Suppressor macrophage treated with lipopolysaccharide for 1 hour (primary cell): Measurements from ENCODE around the gene AKR1C4.
"Not testable (repeated sequence)": the region's sequence is repeated elsewhere in the genome, so short reads cannot be mapped to it uniquely, and the experiment has no call there.

Source experiments
- DNase-seq, 3 donors: peaks; one replicate each; pipeline ENCODE4 v3.0.0-alpha.2; 2020 to 2022

The AKR1C4 gene

DNA sequence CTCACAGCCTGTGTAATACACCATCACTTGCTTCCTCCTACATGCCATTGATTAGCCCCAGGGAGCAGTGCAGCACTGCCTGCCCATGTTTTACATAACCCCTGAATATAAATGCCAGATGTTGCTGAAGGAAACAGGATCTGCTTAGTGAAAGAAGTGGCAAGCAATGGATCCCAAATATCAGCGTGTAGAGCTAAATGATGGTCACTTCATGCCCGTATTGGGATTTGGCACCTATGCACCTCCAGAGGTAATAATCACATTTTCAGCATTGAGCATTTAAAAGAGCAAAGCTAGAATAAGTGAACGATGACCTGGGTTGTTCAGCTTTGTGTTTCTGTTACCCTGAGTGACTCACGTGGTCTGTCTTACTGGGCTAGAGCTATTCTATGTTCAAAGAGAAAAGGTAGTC lies at the start of gene AKR1C4:
Gene AKR1C4, plus strand, starts transcription at position 136 of the 412 bp plus-strand sequence. Its CDS starts 31 bp downstream, at position 167.
- no peak for DNase-seq

DNA sequence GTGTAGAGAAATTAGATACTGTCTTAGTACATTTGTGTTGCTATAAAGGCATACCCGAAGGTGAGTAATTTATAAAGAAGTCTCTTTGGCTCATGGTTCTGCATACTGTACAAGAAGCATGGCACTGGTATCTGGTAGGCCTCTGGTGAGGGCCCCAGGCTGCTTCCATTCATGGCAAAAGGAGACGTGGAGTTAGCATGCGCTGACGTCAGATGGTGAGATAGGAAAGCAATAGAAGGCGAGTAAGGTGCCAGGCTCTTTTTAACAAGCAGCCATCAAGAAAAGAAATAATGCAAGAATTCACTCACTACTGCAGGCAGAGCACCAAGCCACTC lies 49.8 kb upstream of the AKR1C4 start:
- DNase-seq = no peak

DNA sequence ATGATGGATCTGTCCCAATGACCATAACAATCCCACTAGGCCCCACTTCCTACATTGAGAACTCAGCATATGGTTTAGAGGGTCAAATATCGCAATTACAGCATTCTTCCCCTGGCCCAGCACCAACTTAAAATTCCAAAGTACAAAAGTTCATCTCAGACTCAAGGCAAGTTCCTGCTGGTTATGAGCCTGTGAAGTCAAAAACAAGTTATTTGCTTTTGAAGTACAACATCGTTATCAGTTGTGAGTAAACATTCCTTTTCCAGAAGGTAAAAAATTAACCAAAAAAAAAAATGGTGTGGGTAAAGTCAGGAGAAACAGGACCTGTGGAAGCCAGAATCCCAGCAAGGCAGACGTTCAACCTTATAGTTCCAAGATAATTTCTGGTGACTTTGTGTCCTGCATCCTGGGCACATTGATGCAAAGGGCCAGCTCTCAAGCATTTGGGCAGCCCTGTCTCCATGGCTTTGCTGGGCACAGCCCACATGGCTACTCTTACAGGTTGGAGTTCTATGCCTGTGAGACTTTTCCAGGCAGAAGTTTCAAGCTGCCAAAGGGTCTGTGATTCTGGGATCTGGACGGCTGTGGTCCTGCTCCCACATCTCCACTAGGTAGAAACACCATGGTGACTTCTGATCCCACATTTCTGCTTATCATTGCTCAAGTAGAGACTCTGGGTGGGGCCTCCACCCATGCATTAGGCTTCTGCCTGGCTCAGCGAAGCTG lies 49.2 kb upstream of the AKR1C4 start:
- DNase-seq = no peak

DNA sequence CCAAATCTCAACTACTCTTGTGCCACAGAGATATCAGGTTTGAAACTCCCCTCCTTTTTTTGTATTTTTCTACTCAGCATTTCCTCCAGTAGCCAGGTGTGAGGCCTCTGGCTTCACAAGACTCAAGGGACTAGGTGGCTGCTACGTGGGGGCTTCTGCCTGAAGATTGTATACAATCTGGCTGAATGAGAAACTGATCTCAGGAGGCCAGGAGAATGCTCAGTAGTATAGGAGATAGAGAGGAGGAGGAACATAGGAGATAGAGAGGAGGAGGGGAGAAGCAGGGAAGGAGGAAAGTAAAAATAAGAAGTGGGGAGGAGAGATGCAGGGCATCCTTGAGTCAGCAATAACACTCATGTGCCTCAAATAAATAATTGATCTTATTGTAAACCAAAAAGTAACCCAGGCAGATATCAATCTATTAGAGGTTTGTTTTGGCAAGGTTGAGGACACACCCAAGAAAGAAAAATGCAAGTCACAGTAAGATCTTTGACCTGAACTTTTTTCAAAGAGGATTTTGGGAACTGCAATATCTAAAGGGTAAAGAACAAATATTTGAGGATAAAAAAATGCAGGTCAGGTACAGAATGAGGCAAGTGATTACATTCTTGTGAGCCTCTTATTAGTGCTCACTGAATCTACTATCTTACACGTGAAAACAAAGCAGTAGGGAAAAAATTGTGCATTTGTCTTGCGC lies 48.5 kb upstream of the AKR1C4 start:
- DNase-seq = no peak

DNA sequence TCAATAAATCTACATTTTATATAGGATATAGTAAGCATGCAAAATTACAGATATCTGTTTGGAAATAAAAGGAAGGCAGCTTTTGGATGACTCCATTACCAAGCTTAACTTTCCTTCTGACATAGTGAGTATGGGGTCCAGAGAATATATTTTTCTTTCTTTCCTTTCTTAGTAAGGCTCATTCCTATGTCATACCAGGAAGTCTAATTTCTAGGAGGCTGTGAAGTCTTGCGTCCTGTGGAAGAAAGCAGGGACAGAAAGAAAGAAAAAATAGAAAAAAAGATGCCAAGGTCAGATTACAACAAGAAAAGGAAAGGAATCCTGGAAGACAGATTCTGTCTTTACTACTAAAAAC lies 48.0 kb upstream of the AKR1C4 start:
- no peak for DNase-seq

DNA sequence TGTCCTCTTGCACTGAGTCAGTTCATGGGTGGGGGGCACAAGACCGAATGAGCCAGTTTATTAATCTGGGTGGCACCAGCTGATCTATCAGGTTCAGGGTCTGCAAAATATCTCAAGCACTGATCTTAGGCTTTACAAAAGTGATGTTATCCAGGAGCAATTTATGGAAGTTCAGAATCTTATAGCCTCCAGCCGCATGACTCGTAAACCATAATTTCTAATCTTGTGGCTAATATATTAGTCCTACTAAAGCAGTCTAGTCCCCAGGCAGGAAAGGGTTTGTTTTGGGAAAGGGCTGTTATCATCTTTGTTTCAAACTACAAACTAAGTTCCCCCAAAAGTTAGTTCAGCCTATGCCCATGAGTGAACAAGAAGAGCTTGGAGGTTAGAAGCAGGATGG lies 45.6 kb upstream of the AKR1C4 start:
- no peak for DNase-seq

DNA sequence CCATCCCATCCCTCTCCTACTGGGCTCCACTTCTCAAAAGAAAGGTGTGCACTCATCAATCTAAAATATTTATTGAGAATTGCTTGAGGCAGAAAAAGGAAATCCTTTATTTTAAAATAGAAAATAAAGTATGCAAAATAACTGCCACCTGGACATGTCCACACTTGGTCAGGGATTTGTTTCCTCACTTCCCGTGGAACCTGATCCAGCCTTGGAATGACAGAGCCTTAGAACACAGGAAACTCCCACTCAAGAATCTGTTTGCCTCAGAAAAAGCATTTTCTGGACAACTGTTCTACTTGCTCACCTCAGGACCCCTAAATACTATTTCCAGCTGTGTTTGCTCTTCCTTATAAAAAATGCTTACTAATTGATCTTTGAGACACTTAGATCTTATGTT lies 40.7 kb upstream of the AKR1C4 start:
- no peak for DNase-seq

DNA sequence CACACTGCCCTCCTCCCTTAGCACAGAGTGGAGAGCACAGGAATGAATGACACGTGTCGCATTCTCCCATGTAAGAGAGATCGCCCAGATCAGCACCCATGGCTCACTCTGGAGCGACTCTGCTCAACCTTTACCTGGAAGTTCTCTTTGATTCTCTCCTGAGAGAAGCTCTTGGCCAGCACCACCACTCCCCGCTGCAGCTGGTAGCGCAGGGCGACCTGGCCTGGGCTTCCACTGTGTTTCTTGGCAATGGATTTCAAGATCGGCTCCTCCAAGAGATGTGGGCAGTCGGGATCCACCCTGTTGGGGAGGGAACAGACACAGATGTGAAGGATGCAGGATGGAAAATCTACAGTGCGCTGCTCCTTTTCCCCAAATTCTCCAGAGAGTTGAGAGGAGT lies 39.1 kb upstream of the AKR1C4 start:
- peak in 1 of 3 donors; percentile 11 for DNase-seq

DNA sequence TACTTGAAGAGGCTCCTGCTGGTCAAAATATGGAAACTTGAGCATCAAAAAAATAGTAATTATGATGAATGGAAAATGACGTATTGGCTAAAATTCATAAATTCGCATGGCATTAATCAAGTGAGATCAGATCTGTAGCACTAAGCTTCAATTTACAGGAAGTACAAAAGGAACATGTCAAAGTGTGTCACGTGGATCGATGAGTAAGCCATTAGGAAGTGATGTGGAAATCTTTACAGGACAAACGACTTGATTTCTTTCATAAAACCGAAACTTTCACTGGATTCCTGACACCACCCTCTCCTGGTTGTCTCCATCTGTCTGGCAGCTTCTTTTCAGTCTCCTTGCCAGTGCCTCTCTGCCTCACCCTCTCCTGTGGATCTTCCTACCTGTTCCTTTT lies 37.5 kb upstream of the AKR1C4 start:
- DNase-seq = peak; percentile 38 to 72 (median 63)

DNA sequence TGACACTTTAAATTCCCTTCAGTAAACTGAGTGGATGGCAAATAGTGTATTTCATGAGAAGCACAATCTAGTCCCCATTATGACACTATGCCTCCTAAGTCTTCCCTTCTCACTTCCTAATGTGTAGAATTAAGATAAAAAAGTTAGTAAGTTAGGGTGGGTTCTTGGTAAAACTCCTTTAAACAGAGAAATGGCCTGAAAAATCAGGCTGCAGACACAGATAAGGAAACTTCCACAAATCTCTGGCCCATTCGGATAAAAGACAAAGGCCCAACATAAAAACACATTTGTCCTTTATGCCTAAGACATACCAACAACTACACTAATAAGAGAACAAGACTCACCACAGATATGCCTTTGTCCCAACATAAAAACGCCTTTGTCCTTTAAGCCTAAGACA lies 33.1 kb upstream of the AKR1C4 start:
- no peak for DNase-seq

DNA sequence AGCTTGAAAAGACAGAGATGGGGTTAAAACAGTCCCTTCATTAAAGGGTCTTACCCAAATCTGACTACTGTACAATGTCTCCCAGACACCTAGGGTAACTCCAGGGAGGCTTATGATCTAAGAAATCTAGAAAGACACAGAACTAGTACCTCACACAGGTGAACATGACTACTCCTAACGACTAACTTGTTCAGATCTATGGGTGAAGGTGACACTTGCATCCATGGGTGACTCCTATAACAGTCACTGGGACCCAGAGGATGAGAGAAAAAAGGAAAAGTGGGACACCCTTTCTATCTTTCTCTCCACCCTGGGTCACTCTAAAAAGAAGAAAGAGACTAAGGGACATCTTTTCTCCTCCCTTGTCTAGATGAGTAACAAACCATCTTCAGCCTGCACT lies 30.9 kb upstream of the AKR1C4 start:
- DNase-seq = peak; percentile 2 to 18 (median 11)

DNA sequence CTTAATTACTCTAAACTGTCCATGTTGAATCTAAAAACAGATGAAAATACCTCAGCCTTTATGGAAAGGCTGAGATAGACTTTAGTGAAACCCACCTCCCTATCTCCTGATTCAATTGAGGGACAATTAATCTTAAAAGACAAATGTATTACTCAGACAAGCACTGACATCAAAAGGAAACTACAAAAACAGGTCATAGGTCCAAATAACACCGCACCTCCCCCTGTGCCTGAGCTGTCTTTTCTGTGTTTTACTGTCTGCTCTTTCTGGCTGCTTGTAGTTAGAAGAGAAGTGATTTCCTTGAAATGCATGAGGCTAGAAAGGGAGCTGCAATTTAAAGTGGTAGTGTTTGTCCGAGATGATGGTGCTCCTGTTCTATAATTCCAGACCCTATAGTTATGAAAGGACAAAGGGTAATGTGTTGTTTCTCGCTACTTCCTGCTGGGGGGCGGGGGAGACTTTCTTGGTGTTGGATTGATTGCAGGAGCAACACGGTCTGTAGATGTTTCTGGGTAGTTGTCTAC lies 27.7 kb upstream of the AKR1C4 start:
- no peak for DNase-seq

DNA sequence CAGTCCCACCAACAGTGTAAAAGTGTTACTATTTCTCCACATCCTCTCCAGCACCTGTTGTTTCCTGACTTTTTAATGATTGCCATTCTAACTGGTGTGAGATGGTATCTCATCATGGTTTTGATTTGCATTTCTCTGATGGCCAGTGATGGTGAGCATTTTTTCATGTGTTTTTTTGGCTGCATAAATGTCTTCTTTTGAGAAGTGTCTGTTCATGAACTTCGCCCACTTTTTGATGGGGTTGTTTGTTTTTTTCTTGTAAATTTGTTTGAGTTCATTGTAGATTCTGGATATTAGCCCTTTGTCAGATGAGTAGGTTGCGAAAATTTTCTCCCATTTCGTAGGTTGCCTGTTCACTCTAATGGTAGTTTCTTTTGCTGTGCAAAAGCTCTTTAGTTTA lies 21.1 kb upstream of the AKR1C4 start:
- not testable (repeated sequence) for DNase-seq

DNA sequence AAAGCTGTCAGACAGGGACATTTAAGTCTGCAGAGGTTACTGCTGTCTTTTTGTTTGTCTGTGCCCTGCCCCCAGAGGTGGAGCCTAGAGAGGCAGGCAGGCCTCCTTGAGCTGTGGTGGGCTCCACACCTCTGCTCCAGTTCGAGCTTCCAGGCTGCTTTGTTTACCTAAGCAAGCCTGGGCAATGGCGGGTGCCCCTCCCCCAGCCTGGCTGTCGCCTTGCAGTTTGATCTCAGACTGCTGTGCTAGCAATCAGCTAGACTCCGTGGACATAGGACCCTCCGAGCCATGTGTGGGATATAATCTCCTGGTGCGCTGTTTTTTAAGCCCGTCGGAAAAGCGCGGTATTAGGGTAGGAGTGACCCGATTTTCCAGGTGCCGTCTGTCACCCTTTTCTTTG lies 16.1 kb upstream of the AKR1C4 start:
- not testable (repeated sequence) for DNase-seq

DNA sequence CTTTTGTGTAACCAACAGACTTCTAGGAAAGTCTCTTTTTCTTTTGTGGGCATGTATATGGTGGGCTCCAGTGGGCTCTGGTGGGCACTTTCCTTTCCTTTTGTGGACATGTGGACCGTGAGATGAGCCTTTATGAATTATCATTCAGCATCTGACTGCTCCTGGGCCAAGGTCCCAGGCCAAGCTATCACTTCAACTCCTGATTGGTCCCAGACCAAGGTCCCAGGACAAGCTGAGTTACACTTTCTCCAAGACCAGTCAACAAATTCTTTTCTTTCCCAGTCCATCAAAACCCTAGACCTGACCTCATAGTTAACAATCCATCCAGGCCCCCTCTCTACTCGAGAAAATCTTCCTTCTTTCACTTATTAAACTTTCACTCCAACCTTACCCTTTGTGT lies 12.7 kb upstream of the AKR1C4 start:
- DNase-seq = no peak

DNA sequence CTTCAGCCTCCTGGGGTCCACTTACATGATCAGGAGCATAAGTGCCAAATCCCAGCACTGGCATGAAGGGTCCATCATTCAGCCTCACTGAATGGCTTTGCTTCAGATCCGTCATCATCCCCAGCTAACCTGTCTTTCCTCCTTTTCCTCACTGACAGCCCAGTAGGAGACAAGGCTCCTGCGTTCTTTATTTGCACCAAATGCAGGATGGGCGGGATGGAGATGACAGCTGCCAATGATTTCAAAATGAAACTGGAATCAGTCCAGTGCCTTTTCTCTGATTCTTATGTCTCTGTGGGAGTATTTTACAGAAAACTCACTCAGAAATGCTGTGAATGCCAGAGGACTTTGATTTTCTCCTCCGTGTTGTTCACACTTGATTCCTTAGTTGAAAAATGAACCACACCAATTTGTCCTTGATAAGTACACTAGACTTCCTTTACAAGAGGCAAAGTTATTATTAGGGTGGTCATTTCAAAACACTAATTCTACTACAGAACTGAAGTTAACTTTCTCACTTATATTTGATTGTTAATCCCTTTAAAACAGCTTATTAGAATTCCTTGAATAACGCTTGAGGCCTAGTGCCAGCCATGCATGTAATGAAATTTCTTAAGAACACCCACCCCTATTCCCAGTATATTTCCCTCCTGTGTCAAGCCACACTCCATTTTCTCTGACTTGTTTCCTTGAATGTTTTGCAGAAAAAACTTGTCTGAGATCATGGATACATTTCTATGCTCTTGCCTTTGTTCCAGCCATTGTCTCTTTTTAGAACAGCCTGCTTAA lies 11.5 kb upstream of the AKR1C4 start, which contains the start of gene AKR1C8:
Gene AKR1C8, minus strand, starts transcription at position 164 of the 789 bp plus-strand sequence. Its CDS starts 46 bp downstream, at position 118.
- DNase-seq = no peak

DNA sequence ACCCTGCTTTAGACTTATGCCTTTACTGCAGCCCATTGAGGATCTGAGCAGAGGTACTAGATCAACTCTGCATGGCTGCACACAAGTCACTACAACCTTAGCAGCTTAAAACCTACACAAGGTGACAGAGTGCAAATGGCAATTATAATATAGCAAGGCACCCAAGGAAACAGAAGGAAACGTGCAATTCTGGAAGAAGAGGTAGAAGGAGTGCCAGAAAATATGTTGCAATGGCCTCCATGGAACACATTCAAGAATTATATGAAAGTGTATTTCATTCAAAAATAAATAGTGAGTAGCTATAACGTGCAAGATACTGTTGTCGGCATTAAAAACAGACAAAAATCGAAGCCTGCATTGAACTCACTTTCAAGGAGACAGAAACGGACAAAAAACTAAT lies 8.8 kb upstream of the AKR1C4 start:
- DNase-seq = no peak

DNA sequence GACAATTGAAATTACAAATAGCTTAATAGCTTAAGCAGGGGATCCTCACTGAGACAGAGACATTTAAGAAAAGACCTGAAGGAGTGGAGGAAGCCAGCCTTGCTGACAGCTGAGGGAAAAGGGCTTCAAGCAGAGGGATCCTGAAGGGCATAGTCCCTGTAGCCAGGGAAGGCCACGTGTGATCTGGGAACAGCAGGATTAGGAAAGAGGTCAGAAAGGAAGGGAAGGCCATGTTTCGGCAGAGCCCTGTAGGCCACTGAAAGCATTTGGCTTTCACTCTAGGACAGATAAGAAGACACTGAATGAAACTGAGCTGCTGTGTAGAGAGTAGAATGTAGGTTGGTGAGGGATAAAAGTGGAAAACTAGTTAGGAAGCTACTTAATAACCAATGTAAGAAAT lies 8.3 kb upstream of the AKR1C4 start:
- no peak for DNase-seq

DNA sequence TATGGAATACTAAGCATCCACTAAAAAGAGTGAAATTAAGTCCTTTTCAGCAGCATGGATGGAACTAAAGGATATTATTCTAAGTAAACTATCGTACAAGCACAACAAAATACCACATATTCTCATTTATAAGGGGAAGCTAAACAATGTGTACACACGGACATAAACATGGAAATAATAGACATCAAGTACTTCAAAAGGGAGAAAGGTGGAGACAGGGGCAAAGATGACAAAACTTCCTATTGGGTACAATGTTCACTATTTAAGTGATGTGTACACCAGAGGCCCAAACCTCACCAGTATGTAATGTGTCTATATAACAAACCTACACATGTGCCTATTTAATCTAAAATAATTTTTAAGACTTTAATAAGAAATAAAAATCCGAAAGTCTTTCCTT lies 2.2 kb upstream of the AKR1C4 start:
- no peak for DNase-seq

DNA sequence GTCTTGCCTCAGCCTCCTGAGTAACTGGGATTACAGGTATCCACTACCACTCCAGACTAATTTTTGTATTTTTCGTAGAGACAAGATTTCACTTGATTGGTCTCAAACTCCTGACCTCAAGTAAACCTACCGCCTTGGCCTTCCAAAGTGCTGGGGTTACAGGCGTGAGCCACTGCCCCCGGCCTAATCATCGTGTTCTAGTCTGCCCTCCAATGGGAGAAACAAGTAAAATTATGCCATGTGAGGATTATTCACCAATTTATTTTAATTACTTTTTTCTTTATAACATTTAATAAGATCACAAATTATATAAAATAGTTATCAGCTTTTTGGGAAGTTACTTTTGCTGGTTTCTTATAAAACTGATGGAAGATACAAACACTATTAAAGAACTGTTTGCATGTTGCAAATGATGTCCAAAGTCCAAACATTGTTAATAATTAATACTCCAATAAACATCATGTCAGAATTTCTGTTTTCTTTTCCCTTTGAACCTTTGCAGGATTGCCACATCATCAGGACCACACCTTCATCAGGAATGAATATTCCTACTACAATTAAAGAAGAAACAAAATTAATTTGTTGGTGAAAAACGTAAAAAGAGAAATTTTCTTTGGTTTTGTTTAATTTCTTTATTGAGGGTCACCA lies 786 bp upstream of the AKR1C4 start:
- no peak for DNase-seq

DNA sequence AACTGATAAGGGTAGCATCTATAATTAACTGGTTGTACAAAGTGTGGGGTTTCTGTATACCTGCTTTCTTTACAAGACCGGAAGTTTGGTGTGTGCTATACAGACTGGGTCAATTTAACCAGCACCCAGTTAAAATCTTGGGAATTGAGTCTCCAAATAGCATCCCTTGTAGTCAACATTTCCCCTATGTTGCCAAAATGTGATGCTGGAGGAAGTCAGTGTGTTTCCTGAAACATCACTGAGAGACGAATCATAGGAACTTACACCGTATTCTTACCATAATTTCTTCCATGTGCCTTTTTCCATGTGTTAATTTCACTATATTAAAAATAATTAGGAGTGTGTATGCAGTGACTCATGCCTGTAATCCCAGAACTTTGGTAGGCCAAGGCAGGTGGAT lies 1.7 kb downstream of the AKR1C4 start:
- no peak for DNase-seq

DNA sequence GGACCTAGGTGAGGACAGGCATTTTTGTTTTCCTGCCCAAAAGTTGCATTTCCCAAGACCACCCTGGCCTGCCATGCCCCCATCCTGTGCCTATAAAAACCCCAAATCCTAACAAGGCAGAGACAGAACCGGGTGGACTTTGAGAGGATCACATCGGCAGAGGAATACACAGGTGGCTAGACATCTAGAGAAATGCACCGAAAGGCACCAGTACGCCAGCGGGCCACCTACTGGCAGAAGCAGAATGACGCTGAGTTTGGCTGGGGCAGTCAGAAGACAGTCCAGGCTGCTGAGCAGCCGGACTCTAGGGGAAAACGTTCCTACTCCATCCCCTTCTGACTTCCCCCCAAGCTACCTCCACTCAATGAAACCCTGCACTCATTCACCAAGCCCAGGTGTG lies 2.8 kb downstream of the AKR1C4 start:
- no peak for DNase-seq

DNA sequence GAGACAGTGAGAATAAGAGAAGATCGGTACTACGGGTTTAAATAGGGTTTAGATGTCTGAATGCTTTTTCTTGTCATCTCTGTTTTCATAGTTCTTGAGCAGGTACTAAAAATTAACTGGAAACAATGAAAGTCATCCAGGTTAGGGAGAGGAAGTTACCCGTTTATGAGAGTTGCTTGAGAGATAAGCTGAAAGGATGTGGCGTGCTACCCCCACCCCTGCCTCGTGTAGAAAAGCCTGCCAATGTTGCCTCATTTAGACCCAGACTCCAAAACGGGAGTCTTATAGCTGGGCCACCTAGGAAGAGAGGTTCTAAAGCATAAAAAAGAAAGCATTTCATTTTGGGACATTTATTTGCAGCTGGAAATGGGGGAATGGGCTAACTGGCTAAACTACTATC lies 10.2 kb downstream of the AKR1C4 start:
- no peak for DNase-seq
